A673 (cell line): ENCODE results near the gene SLC48A1. TPM values are rescaled to one million over a fixed set of nuclear protein-coding genes. Genes with fewer than 3 reads are reported as not detected.

Experiments
- BruUV-seq: library from RNA; stranded (reverse); fragments of 400-500 nt; replicated peaks from 2 replicates; lab custom pipeline; 2021; lab: Mats Ljungman, UMichigan
- CTCF ChIA-PET: fragments of 300-600 bp; sonication (Branson Sonifier 250); formaldehyde crosslinking; loops from one replicate; lab custom pipeline; 2022; ENCODE audit warnings: antibody characterized with exemption; lab: Charles Lee
- POLR2A ChIA-PET: fragments of 300-600 bp; sonication (Branson Sonifier 250); formaldehyde crosslinking; loops from one replicate; lab custom pipeline; 2022; ENCODE audit warnings: antibody characterized with exemption; ENCODE audit not compliant: low non-redundant PET; lab: Charles Lee
- DNase-seq: peaks from one replicate; pipeline ENCODE4 v3.0.0-alpha.2; 2015; ENCODE audit warnings: low spot score
- H3K27ac ChIP-seq: fragments of 200-600 bp; sonication (generic); 2 replicates; pipeline ENCODE4 v1.5.1; 2016; ENCODE audit warnings: mixed run types, low read depth, mild to moderate bottlenecking, mixed read lengths, antibody characterized with exemption, low read length; ENCODE audit not compliant: poor library complexity, severe bottlenecking
- H3K27me3 ChIP-seq: fragments of 200-600 bp; sonication (generic); replicated peaks from 2 replicates; pipeline ENCODE4 v1.6.1; 2017; ENCODE audit warnings: mixed run types, low read depth, mild to moderate bottlenecking, mixed read lengths, antibody characterized with exemption, low read length; ENCODE audit not compliant: insufficient read depth, poor library complexity
- H3K36me3 ChIP-seq: fragments of 200-600 bp; sonication (generic); 2 replicates; pipeline ENCODE4 v1.6.1; 2016; ENCODE audit warnings: mixed run types, mild to moderate bottlenecking, mixed read lengths, antibody characterized with exemption, low read length; ENCODE audit not compliant: insufficient read depth, poor library complexity, severe bottlenecking
- H3K4me1 ChIP-seq: fragments of 200-600 bp; sonication (generic); 2 replicates; pipeline ENCODE4 v1.6.1; 2017; ENCODE audit warnings: mixed run types, mild to moderate bottlenecking, mixed read lengths, antibody characterized with exemption, low read length; ENCODE audit not compliant: insufficient read depth, poor library complexity, severe bottlenecking
- H3K4me3 ChIP-seq: fragments of 200-600 bp; sonication (generic); 2 replicates; pipeline ENCODE4 v1.5.1; 2016; ENCODE audit warnings: low read depth, mixed run types, mild to moderate bottlenecking, mixed read lengths, low read length; ENCODE audit not compliant: poor library complexity, severe bottlenecking
- H3K9me3 ChIP-seq: fragments of 200-600 bp; sonication (generic); 2 replicates; pipeline ENCODE4 v1.6.1; 2016; ENCODE audit warnings: mixed run types, low read depth, mild to moderate bottlenecking, mixed read lengths, antibody characterized with exemption, low read length; ENCODE audit not compliant: poor library complexity, severe bottlenecking
- CTCF ChIP-seq: fragments of 300-800, 200-600 bp; sonication (generic); conservative IDR thresholded peaks from 2 replicates; pipeline ENCODE4 v1.5.1; 2017; ENCODE audit warnings: low read depth, mild to moderate bottlenecking, antibody characterized with exemption, low read length, moderate library complexity, mixed read lengths
- EZH2 ChIP-seq: fragments of 200-600 bp; sonication (generic); IDR thresholded peaks from 2 replicates; pipeline ENCODE4 v1.6.1; 2017; ENCODE audit warnings: borderline replicate concordance, low read depth, mild to moderate bottlenecking, mixed read lengths, antibody characterized with exemption, low read length; ENCODE audit not compliant: poor library complexity, severe bottlenecking
- intact Hi-C: fragments of 100-400 bp; cut with micrococcal nuclease; formaldehyde crosslinking; loops from one replicate; pipeline ENCODE4 v1.10.0; 2022; ENCODE audit not compliant: unreplicated experiment
- total RNA-seq: library from RNA; stranded (reverse); gene quantifications from 2 replicates; pipeline ENCODE4 v1.2.3, GENCODE V29; 2021

The SLC48A1 gene
- total RNA-seq, 1 experiment from 2014 or later, result 39.3 TPM

GRCh38 chr12:47747596-47748506 lies 25.2 kb upstream of the SLC48A1 start:
- TF ChIP-seq CTCF (no peak), EZH2 (no peak)
- CTCF ChIA-PET, result no interaction called here
- intact Hi-C loops, result no loop called here
- H3K4me1 ChIP-seq, result peaks cover 8% of the 10 kb centered on the region
- no peak overlapping the region for H3K27ac ChIP-seq
- BruUV-seq, result no TSS peak
- no peak for DNase-seq
- no peaks in the 10 kb centered on the region for H3K36me3 ChIP-seq
- H3K9me3 ChIP-seq, result no peaks in the 10 kb centered on the region
- POLR2A ChIA-PET, result no interaction called here
- no peaks in the 10 kb centered on the region for H3K27me3 ChIP-seq
- no peak overlapping the region for H3K4me3 ChIP-seq

GRCh38 chr12:47748507-47748828 lies 24.6 kb upstream of the SLC48A1 start:
- peaks cover 14% of the 10 kb centered on the region for H3K4me1 ChIP-seq
- TF ChIP-seq CTCF (no peak), EZH2 (no peak)
- ChIA-PET CTCF (no interaction called here), POLR2A (no interaction called here)
- intact Hi-C loops, result no loop called here
- no peaks in the 10 kb centered on the region for H3K36me3 ChIP-seq
- H3K27me3 ChIP-seq, result no peaks in the 10 kb centered on the region
- BruUV-seq, result no TSS peak
- no peak overlapping the region for H3K27ac ChIP-seq
- no peak overlapping the region for H3K4me3 ChIP-seq
- H3K9me3 ChIP-seq, result no peaks in the 10 kb centered on the region
- DNase-seq, result no peak

GRCh38 chr12:47748899-47749298 lies 24.1 kb upstream of the SLC48A1 start:
- BruUV-seq, result no TSS peak
- intact Hi-C loops, result no loop called here
- H3K27me3 ChIP-seq, result no peaks in the 10 kb centered on the region
- no peak overlapping the region for H3K27ac ChIP-seq
- no peak for DNase-seq
- no peak overlapping the region for H3K4me3 ChIP-seq
- POLR2A ChIA-PET, result no interaction called here
- no peak for TF ChIP-seq CTCF
- TF ChIP-seq EZH2, result no peak
- no peaks in the 10 kb centered on the region for H3K36me3 ChIP-seq
- no peaks in the 10 kb centered on the region for H3K9me3 ChIP-seq
- peaks cover 18% of the 10 kb centered on the region for H3K4me1 ChIP-seq
- CTCF ChIA-PET, result no interaction called here
